ENCODE measurements around the gene CFAP69.

Gene CFAP69

DNA sequence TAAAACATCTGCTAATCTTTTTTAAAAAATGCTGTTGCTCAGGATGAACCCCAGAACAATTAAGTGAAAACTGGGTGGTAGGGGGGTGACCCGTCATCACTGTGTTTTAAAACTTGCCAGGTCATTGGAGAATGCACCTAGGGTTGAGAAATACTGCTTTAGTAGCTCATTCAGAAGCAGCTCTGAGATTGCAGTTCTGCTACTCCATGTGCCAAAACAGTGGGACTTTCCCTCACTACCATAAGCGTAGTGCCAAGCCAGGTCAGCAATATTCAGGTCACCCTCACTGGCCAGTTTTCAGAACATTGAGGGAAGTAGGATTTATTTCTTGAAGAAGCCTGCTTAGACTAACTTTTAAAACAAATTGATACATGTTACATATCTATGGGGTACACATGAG is 28.2 kb upstream of the CFAP69 start:
- Histone ChIP-seq H3K27me3 (ENCODE audit: insufficient read depth, low read length) (no peaks in the 10 kb centered on the region), H3K4me3 (ENCODE audit: low read depth, low read length) (no peak overlapping the region), H2AFZ (ENCODE audit: low read length, unreplicated experiment) (no peak overlapping the region), H3K79me2 (ENCODE audit: control insufficient read depth, insufficient read depth, low read length, unreplicated experiment) (peaks cover 48% of the 10 kb centered on the region), H3K36me3 (ENCODE audit: insufficient read depth, low read length) (0 out of 2 replicates have a peak, but pooled peaks cover 5% of the 10 kb centered on the region), H3K4me1 (ENCODE audit: control insufficient read depth, insufficient read depth, low read length, unreplicated experiment) (peaks cover 22% of the 10 kb centered on the region), H3K27ac (ENCODE audit: low read depth, low read length) (peak overlapping the region; percentile 49; the same call in 1 of the 2 replicates)

DNA sequence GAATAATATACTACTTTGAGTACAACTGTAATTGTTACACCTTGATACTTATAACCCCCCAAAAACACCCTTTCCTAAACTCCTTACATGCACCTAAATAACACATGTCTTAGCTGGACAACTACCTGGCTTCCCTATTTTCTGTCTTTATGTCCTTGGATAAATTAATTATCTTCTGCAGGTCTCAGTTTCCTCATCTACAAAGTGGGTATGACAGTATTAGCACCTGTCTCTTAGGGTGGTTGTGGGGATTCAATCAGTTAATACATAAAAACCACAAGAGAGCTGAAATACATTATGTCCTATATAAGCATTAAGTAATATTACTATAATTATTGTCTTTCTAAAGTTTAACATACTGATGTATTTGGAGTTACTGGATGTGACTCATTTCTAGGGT is 22.6 kb upstream of the CFAP69 start:
- no peak overlapping the region for H2AFZ ChIP-seq (ENCODE audit: low read length, unreplicated experiment)
- H3K27ac ChIP-seq (ENCODE audit: low read depth, low read length) = no peak overlapping the region
- H3K79me2 ChIP-seq (ENCODE audit: control insufficient read depth, insufficient read depth, low read length, unreplicated experiment) = peaks cover 32% of the 10 kb centered on the region
- peaks cover 10% of the 10 kb centered on the region; the same call in 1 of the 2 replicates for H3K36me3 ChIP-seq (ENCODE audit: insufficient read depth, low read length)
- H3K27me3 ChIP-seq (ENCODE audit: insufficient read depth, low read length) = no peaks in the 10 kb centered on the region
- no peak overlapping the region for H3K4me3 ChIP-seq (ENCODE audit: low read depth, low read length)
- peaks cover 11% of the 10 kb centered on the region for H3K4me1 ChIP-seq (ENCODE audit: control insufficient read depth, insufficient read depth, low read length, unreplicated experiment)

DNA sequence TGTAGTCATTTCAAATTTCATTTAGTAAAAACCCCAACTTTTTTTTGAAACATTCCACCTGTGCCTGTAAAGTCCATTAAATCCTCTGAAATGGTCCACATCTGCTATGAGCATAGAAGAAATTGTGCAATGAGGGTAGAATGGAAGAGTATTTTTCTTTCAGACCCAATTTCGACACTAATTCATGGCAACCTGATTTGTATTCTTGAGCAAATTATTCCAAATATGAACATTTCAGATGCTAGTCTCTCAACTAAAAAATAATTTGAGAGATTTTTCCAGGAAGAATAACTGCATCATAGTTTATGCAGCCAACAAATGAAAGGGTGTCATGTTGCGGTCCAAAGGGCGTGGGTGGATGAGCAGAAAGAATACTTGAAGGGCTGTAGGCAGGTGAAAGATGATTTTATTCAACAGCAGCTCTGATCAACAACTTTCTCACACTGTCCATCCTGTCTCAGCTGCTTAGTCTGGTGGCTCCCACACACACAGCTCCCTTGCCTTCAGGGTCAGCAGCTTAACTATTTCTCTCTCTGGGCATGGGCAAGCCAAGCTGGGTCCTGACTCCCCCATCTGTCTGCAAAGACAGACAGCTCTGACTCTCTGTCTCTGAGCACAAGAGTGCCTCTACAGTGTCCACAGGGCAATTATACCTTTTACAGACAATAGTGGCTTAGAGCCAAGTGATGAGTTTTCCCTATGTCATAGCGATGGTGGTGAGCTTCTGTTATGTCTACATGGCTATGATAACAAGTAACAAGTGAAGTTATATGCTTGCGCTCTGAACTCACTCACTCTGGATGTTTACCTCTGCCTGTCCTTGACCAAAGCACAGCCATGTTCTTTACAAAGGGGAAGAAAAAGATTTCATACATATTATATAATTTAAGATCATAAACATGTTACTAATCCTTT is 21.9 kb upstream of the CFAP69 start:
- no peak overlapping the region for H3K27ac ChIP-seq (ENCODE audit: low read depth, low read length)

DNA sequence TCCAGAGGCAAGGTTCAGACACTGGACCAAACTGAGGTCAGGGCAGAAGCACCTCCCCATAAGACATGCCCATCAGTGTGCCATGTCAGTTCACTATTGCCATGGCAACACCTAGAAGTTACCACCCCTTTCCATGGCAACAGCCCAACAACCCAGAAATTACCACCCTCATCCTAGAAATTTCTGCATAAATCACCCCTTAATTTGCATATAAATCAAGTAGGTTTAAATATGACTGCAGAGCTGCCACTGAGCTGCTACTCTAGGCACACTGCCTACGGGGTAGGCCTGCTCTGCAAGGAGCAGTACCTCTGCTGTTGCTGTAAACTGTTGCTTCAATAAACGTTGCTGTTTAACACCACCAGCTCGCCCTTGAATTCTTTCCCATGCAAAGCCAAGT is 20.8 kb upstream of the CFAP69 start:
- peaks cover 24% of the 10 kb centered on the region for H3K79me2 ChIP-seq (ENCODE audit: control insufficient read depth, insufficient read depth, low read length, unreplicated experiment)
- no peak overlapping the region for H3K4me3 ChIP-seq (ENCODE audit: low read depth, low read length)
- H3K4me1 ChIP-seq (ENCODE audit: control insufficient read depth, insufficient read depth, low read length, unreplicated experiment) = peaks cover 11% of the 10 kb centered on the region
- H3K27ac ChIP-seq (ENCODE audit: low read depth, low read length) = no peak overlapping the region
- H2AFZ ChIP-seq (ENCODE audit: low read length, unreplicated experiment) = no peak overlapping the region
- H3K27me3 ChIP-seq (ENCODE audit: insufficient read depth, low read length) = no peaks in the 10 kb centered on the region
- peaks cover 9% of the 10 kb centered on the region for H3K36me3 ChIP-seq (ENCODE audit: insufficient read depth, low read length)

More for the DNA sequence above, 21.9 kb upstream of the CFAP69 start:
- Histone ChIP-seq H2AFZ (ENCODE audit: low read length, unreplicated experiment) (no peak overlapping the region), H3K79me2 (ENCODE audit: control insufficient read depth, insufficient read depth, low read length, unreplicated experiment) (peaks cover 29% of the 10 kb centered on the region), H3K4me1 (ENCODE audit: control insufficient read depth, insufficient read depth, low read length, unreplicated experiment) (peaks cover 11% of the 10 kb centered on the region), H3K27me3 (ENCODE audit: insufficient read depth, low read length) (no peaks in the 10 kb centered on the region), H3K36me3 (ENCODE audit: insufficient read depth, low read length) (peaks cover 9% of the 10 kb centered on the region; the same call in 1 of the 2 replicates), H3K4me3 (ENCODE audit: low read depth, low read length) (no peak overlapping the region)

DNA sequence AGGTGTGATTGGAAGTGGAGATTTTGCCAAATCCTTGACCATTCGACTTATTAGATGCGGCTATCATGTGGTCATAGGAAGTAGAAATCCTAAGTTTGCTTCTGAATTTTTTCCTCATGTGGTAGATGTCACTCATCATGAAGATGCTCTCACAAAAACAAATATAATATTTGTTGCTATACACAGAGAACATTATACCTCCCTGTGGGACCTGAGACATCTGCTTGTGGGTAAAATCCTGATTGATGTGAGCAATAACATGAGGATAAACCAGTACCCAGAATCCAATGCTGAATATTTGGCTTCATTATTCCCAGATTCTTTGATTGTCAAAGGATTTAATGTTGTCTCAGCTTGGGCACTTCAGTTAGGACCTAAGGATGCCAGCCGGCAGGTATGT is 19.8 kb upstream of the CFAP69 start:
- Histone ChIP-seq H3K4me1 (ENCODE audit: control insufficient read depth, insufficient read depth, low read length, unreplicated experiment) (peaks cover 11% of the 10 kb centered on the region), H3K27me3 (ENCODE audit: insufficient read depth, low read length) (no peaks in the 10 kb centered on the region), H3K79me2 (ENCODE audit: control insufficient read depth, insufficient read depth, low read length, unreplicated experiment) (peaks cover 16% of the 10 kb centered on the region), H2AFZ (ENCODE audit: low read length, unreplicated experiment) (no peak overlapping the region), H3K36me3 (ENCODE audit: insufficient read depth, low read length) (peaks cover 15% of the 10 kb centered on the region), H3K4me3 (ENCODE audit: low read depth, low read length) (no peak overlapping the region), H3K27ac (ENCODE audit: low read depth, low read length) (no peak overlapping the region)

DNA sequence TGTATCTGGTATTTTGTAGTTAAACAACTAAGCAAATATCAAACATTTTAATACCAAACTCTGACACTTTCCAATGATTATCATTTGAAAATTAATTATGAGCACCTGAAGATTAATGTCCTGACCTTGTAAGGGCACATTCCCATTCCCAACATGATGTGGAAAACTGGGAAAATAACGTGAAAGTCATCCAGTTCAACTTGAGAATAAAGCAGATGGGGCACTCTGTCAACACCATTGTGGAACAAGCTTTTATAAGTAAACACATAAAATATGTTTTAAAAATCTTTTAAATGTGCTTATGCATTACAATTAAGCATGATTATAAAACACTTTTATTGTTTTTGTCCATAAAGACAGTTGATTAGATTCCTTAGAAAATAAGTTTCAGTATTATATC is 19.4 kb upstream of the CFAP69 start:
- Histone ChIP-seq H3K4me3 (ENCODE audit: low read depth, low read length) (no peak overlapping the region), H3K27me3 (ENCODE audit: insufficient read depth, low read length) (no peaks in the 10 kb centered on the region), H3K4me1 (ENCODE audit: control insufficient read depth, insufficient read depth, low read length, unreplicated experiment) (peaks cover 11% of the 10 kb centered on the region), H3K27ac (ENCODE audit: low read depth, low read length) (no peak overlapping the region), H2AFZ (ENCODE audit: low read length, unreplicated experiment) (no peak overlapping the region), H3K36me3 (ENCODE audit: insufficient read depth, low read length) (peaks cover 15% of the 10 kb centered on the region), H3K79me2 (ENCODE audit: control insufficient read depth, insufficient read depth, low read length, unreplicated experiment) (peaks cover 12% of the 10 kb centered on the region)

DNA sequence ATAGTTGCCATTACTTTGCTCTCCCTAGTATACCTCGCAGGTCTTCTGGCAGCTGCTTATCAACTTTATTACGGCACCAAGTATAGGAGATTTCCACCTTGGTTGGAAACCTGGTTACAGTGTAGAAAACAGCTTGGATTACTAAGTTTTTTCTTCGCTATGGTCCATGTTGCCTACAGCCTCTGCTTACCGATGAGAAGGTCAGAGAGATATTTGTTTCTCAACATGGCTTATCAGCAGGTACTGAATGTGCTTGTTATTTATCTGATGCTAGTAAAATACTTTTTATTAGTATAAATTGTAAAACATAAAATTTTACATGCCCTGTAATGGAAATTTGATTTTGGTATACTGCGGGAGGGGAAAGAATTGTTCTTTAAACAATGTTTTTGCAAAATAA is 17.7 kb upstream of the CFAP69 start:
- no peaks in the 10 kb centered on the region for H3K27me3 ChIP-seq (ENCODE audit: insufficient read depth, low read length)
- no peak overlapping the region for H3K4me3 ChIP-seq (ENCODE audit: low read depth, low read length)
- H3K79me2 ChIP-seq (ENCODE audit: control insufficient read depth, insufficient read depth, low read length, unreplicated experiment) = peaks cover 5% of the 10 kb centered on the region
- H2AFZ ChIP-seq (ENCODE audit: low read length, unreplicated experiment) = no peak overlapping the region
- H3K36me3 ChIP-seq (ENCODE audit: insufficient read depth, low read length) = peaks cover 17% of the 10 kb centered on the region
- peaks cover 11% of the 10 kb centered on the region for H3K4me1 ChIP-seq (ENCODE audit: control insufficient read depth, insufficient read depth, low read length, unreplicated experiment)
- no peak overlapping the region for H3K27ac ChIP-seq (ENCODE audit: low read depth, low read length)

DNA sequence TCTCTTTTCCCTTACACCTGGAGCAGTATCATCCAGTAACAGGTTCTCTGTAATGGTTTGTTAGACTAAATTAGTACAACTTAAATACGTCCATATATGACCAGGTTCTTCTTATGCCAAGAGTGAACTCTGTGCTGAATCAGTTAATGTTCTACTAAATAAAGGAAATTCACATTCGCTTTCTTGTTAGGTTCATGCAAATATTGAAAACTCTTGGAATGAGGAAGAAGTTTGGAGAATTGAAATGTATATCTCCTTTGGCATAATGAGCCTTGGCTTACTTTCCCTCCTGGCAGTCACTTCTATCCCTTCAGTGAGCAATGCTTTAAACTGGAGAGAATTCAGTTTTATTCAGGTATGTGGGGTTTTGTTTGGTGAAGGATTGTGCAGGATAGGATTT is 15.3 kb upstream of the CFAP69 start:
- no peaks in the 10 kb centered on the region for H3K27me3 ChIP-seq (ENCODE audit: insufficient read depth, low read length)
- H3K4me3 ChIP-seq (ENCODE audit: low read depth, low read length) = no peak overlapping the region
- H3K36me3 ChIP-seq (ENCODE audit: insufficient read depth, low read length) = peaks cover 19% of the 10 kb centered on the region
- H3K79me2 ChIP-seq (ENCODE audit: control insufficient read depth, insufficient read depth, low read length, unreplicated experiment) = no peaks in the 10 kb centered on the region
- H3K27ac ChIP-seq (ENCODE audit: low read depth, low read length) = no peak overlapping the region
- H3K4me1 ChIP-seq (ENCODE audit: control insufficient read depth, insufficient read depth, low read length, unreplicated experiment) = no peaks in the 10 kb centered on the region
- no peak overlapping the region for H2AFZ ChIP-seq (ENCODE audit: low read length, unreplicated experiment)

DNA sequence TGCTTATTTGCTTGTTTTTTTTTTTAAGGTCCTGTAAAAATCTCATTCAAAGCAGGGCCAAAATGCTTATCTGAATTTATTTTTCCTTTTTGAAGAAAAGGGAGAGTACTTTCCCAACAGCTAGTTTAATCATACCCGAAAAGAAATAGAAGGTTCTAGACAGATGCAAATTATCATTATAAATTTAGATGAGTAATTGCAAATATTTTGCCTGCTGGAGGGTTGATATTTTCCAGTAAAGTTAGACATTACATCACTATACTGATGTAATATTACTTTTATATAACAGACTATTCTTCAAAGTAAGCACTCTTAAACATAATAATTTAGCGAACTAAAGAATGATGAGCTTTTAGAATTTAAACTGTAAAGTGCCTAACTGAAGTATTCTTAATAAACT is 14.1 kb upstream of the CFAP69 start:
- no peaks in the 10 kb centered on the region for H3K4me1 ChIP-seq (ENCODE audit: control insufficient read depth, insufficient read depth, low read length, unreplicated experiment)
- no peaks in the 10 kb centered on the region for H3K79me2 ChIP-seq (ENCODE audit: control insufficient read depth, insufficient read depth, low read length, unreplicated experiment)
- peaks cover 19% of the 10 kb centered on the region for H3K36me3 ChIP-seq (ENCODE audit: insufficient read depth, low read length)
- H3K4me3 ChIP-seq (ENCODE audit: low read depth, low read length) = no peak overlapping the region
- H3K27me3 ChIP-seq (ENCODE audit: insufficient read depth, low read length) = no peaks in the 10 kb centered on the region
- H2AFZ ChIP-seq (ENCODE audit: low read length, unreplicated experiment) = no peak overlapping the region
- no peak overlapping the region for H3K27ac ChIP-seq (ENCODE audit: low read depth, low read length)

DNA sequence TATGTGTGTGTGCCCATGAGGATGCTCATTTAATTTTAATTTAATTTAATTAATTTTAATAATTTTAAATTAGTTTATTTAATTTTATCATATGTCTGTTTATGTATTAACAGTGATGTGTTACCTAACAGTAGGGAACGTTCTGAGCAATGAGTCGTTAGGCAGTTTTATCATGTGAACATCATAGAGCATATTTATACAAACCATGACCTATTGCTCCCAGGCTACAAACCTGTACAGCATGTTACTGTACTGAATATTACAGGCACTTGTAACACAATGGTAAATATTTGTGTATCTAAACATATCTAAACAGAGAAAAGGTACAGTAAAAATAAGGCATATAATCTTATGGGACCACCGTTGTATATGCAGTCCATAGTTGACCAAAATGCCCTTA is 13.7 kb upstream of the CFAP69 start:
- Histone ChIP-seq H3K27me3 (ENCODE audit: insufficient read depth, low read length) (no peaks in the 10 kb centered on the region), H3K79me2 (ENCODE audit: control insufficient read depth, insufficient read depth, low read length, unreplicated experiment) (no peaks in the 10 kb centered on the region), H3K4me3 (ENCODE audit: low read depth, low read length) (no peak overlapping the region), H3K27ac (ENCODE audit: low read depth, low read length) (no peak overlapping the region), H2AFZ (ENCODE audit: low read length, unreplicated experiment) (no peak overlapping the region), H3K36me3 (ENCODE audit: insufficient read depth, low read length) (peaks cover 19% of the 10 kb centered on the region), H3K4me1 (ENCODE audit: control insufficient read depth, insufficient read depth, low read length, unreplicated experiment) (no peaks in the 10 kb centered on the region)

DNA sequence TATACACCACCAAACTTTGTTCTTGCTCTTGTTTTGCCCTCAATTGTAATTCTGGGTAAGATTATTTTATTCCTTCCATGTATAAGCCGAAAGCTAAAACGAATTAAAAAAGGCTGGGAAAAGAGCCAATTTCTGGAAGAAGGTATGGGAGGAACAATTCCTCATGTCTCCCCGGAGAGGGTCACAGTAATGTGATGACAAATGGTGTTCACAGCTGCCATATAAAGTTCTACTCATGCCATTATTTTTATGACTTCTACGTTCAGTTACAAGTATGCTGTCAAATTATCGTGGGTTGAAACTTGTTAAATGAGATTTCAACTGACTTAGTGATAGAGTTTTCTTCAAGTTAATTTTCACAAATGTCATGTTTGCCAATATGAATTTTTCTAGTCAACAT is 12.5 kb upstream of the CFAP69 start:
- Histone ChIP-seq H3K36me3 (ENCODE audit: insufficient read depth, low read length) (peaks cover 10% of the 10 kb centered on the region), H3K4me1 (ENCODE audit: control insufficient read depth, insufficient read depth, low read length, unreplicated experiment) (no peaks in the 10 kb centered on the region), H3K27me3 (ENCODE audit: insufficient read depth, low read length) (no peaks in the 10 kb centered on the region), H3K79me2 (ENCODE audit: control insufficient read depth, insufficient read depth, low read length, unreplicated experiment) (no peaks in the 10 kb centered on the region), H3K27ac (ENCODE audit: low read depth, low read length) (no peak overlapping the region), H2AFZ (ENCODE audit: low read length, unreplicated experiment) (no peak overlapping the region), H3K4me3 (ENCODE audit: low read depth, low read length) (no peak overlapping the region)

All from ACC112 (cell line).